Measurements from ENCODE around the gene SLC16A5.
A peak's percentile ranks its signal among the peaks of the same experiment; 100 is the strongest.
"Not testable (repeated sequence)": the region's sequence is repeated elsewhere in the genome, so short reads cannot be mapped to it uniquely, and the experiment has no call there.

SLC16A5 gene

DNA sequence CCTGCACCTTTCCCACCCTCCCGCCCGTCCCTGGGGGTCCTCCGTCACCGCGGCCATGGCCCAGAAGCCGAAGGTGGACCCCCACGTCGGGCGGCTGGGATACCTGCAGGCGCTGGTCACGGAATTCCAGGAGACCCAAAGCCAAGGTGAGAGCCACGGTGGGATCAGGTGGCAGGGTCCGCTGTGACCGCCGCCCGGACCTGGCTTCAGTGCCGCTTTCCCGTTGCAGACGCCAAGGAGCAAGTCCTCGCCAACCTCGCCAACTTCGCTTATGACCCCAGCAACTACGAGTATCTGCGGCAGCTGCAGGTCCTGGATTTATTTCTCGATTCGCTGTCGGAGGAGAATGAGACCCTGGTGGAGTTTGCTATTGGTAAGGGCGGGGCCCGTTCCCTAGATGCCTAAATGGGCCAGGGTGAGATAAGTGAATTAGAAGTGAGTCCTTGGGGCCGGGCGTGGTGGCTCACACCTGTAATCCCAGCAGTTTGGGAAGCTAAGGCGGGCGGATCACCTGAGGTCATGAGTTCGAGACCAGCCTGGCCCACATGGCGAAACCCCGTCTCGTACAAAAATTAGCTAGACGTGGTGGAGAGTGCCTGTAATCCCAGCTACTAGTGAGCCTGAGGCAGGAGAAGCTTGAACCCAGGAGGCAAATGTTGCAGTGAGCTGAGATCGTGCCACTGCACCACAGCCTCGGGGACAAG lies 22.6 kb downstream of the SLC16A5 start:
- DNase-seq (ENCODE audit: low read depth, low spot score), result no peak

- DNase-seq (ENCODE audit: low read depth, low spot score), result no peak
These were observed 24.1 kb downstream of the SLC16A5 start for GRCh38 chr17:75111777-75112335.

DNA sequence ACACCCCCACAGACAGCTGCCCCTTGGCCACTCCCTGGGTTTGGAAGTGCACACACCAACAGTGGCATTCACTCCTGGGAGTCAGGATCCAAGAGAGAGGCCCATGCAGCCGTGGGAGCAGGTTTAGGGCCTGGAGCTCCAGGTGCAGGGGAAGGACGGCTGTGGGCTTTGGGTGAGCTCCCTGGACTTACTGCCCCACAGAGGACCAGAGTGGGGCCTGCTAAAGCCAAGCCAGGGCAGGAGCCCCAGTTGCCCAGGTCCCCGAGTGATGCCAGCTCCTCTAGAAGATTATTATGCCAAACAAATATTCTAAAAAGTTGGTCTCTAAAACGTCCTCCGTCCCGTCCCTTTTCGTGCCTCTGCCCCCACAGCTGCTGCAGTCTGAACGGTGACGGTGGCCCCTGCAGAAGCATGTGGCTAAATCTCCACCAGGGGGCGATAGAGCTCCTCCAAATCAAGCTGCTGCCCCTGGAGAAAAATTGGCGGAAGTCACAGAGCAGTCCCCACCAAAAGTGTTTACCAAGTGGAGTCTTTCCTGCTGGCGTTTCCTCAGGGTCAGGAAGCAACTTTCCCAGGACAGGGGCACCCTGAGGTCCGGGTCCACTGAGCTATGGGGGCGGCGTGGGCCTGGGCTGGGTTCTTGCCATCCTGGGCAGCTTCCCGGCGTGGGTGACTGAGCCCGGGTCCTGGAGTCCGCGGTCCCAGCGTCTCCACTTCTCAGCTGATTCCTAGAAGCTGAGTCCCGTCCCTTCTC lies 26.2 kb downstream of the SLC16A5 start:
- DNase-seq (ENCODE audit: low read depth, low spot score), result peak; percentile 93

GRCh38 chr17:75114552-75115314 lies 27.0 kb downstream of the SLC16A5 start:
- no peak for DNase-seq (ENCODE audit: low read depth, low spot score)

DNA sequence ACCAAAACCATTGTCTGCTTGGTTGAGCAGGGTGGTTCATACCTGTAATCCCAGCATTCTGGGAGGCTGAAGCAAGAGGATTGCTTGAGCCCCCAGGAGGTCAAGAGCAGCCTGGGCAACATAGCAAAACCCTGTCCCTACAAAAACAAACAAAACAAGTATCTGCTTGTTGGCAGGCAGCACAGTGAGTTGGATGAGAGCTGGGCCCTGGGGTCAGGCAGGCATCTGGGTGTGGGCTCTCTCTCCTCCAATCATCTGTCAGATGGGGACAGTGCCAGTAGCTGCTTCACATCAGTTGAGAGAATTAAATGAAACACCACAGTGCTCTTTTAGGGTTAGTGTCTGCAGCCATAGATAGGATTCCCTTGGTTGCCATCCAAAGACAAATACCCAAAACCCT lies 27.8 kb downstream of the SLC16A5 start:
- no peak for DNase-seq (ENCODE audit: low read depth, low spot score)

DNA sequence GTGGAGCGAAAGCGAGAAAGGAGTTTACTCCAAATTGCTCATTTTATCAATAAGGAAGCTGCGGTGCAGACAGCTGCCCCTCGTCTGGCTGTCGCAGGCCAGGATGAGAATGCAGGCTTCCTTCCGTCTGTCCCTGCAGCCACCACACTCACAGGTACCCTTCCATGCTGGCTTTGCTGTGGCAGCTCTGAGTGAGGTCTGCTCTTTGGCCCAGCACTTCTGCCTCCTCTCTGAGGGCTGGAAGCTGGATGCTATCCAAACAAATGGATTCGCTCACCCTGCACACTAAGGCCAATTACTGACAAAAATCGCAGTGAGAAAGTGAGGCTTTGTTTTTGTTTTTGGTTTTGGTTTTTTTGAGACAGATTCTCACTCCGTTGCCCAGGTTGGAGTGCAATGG lies 29.0 kb downstream of the SLC16A5 start:
- DNase-seq (ENCODE audit: low read depth, low spot score), result no peak

DNA sequence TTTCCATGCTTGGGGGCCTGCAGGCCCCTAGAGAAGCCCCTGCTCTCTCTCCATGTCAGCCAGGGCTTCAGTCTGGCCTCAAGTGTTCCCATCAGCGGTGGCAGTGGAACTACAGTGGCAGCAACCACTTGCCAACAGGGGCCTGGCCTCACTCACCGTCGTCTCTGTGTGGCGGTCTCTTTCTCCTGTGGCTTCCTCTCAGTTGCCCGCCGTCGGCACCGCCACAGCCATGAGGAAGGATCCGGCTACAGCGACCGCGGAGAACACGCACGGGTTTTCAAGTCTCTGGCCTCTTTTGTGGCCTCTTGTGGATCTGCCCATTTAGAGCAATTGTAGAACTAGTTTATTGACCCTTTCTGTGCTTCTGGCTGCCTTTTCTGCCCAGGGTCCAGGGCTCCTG lies 30.6 kb downstream of the SLC16A5 start:
- no peak for DNase-seq (ENCODE audit: low read depth, low spot score)

DNA sequence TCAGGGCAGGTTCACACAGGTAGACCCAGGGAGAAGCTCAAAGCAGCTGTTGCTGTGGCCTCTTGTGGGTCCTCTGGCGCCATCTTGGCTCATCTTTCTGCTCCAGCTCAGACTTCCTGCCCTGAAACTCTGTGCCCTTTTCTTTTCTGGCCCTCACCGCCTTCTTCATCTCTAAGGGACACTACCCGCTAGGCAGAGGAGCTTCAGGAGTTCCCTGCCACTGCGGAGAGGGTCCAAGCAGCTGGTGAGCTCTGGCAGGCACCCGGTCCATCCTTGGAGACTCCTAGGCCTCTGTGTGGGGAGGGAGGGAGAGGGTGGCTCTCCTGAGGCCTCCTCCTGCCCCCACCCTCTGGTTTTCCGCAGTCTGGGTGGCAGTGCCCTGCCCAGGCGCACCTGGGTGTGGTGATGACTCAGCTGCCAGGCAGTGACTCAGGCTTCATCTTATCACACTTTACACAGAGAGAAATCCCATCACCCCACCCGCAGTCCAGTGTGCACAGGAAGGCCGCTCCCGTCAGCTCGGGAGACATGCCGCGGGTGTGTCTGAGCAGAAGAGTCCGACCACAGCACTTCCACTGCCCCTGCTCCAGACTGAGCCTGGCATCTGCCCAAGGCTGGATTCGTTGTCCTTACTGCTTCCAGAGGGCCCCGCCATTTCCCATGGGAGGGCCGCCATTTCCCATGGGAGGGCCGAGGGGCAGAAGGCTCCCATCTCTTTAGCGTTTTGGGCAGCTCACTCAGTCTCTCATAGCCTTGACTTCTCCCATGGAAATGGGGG lies 36.5 kb downstream of the SLC16A5 start:
- DNase-seq (ENCODE audit: low read depth, low spot score), result peak; percentile 78

DNA sequence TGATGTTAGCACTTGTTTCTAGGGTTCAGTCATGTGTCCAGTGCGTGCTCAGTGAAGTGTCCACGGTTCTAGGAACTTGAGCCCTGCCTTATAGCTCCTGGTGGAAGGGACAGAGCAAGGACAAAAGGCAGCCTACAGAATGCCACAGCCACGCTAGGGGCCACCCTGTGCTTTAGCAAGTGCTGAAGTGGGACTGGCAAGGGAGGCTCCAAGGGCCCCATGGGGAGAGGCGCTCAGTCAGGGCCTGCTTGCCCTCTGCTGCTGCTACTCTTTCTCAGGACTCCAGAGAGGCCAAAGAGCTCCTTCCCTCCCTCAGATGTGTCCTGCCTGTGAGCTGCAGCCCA lies 37.0 kb downstream of the SLC16A5 start:
- DNase-seq (ENCODE audit: low read depth, low spot score), result no peak

DNA sequence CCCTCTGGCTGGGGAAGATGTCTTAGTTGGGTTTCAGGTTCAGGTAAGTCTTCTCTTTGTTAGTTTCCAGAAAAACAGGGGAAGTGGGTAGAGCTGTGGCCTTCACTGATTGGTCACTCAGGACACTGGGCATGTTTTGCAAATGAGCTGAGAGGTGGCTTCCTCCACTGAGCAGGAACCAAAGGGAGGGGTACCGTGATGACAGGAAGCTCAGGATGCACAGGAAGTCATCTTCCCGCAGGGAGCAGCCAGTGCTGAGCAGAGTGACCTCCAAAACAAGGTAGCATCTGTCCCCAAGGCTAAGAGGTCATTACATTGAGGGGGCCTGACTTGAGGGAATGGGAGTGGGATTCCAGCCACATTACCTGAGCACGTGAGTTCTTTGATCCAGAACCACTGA lies 38.2 kb downstream of the SLC16A5 start:
- DNase-seq (ENCODE audit: low read depth, low spot score), result no peak

DNA sequence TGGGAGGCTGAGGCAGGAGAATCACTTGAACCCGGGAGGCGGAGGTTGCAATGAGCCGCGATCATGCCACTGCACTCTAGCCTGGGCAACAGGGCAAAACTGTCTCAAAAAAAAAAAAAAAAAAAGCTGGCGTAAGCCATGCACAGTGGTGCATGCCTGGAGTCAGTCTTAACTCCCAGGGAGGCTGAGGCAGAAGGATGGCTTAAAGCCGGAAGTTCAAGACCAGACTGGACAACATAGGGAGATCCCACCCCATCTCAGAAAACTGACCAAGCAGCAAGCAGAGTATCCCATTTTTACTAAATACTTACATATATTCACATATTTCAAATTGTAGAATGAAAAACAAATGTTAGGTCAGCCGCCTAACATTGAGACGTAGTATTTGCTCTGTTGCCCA lies 39.2 kb downstream of the SLC16A5 start:
- DNase-seq (ENCODE audit: low read depth, low spot score), result no peak

DNA sequence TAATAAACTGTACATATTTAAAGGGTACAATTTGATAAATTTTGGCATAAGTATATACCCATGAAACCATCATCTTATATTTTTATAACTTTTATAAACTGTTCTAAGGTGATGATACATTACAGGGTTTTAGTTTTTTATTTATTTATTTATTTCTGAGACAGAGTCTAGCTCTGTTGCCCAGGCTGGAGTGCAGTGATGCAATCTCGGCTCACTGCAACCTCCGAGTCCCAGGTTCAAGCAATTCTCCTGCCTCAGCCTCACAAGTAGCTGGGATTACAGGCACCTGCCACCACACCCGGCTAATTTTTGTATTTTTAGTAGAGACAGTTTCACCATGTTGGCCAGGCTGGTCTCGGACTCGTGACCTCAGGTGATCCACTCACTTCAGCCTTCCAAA lies 40.2 kb downstream of the SLC16A5 start:
- not testable (repeated sequence) for DNase-seq (ENCODE audit: low read depth, low spot score)

DNA sequence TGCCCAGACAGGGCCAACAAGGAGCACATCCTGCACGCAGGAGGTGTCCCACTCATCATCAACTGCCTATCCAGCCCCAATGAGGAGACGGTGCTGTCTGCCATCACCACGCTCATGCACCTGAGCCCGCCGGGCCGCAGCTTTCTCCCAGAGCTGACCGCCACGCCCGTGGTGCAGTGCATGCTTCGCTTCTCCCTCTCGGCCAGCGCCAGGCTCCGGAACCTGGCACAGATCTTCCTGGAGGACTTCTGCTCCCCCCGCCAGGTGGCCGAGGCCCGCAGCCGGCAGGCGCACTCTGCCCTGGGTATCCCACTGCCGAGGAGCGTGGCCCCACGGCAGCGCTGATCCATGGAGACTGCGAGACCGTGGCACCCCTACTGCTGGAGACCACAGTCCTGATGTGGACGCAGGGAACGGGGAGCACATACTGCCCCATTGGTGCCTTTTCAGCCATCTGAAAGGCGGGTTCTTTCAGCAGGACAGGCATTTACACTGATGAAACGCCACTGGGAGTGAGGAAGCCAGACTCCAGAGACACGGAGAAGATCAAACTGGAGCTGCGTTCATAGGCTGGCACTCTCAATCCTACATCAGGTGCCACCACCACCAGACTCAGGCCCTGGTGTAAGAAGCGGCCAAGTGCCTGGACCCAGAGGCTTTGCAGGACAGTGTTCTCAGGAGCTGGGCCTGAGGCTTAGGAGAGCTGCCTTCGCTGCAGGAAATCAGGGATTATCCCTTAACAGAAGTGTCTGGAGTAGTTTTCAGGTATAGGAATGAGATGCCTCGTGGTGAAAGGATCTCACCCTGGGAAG lies 41.1 kb downstream of the SLC16A5 start:
- DNase-seq (ENCODE audit: low read depth, low spot score), result no peak

DNA sequence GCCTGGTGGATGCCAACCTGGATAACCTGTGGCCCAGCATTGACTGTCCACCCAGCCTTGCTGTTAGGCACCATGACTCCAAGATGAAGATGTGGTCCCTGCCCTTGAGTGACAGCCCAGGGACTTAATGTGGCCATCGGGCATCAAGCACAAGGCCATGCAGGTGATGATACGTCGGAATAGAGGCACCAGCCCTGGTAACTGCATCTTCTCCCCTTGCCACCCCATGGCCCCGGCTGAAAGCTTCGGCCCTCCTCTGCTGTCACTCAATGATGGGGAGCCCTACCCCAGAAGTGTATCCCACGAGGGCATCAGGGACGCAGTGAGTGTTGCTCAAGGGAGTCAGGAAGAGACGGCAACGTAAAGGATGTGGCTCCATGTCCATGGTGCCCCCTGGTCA lies 41.8 kb downstream of the SLC16A5 start:
- no peak for DNase-seq (ENCODE audit: low read depth, low spot score)

GRCh38 chr17:75130059-75130631 lies 42.4 kb downstream of the SLC16A5 start:
- no peak for DNase-seq (ENCODE audit: low read depth, low spot score)

GRCh38 chr17:75130632-75131277 lies 43.0 kb downstream of the SLC16A5 start:
- peak; percentile 81 for DNase-seq (ENCODE audit: low read depth, low spot score)

- peak; percentile 91 for DNase-seq (ENCODE audit: low read depth, low spot score)
These were observed 43.7 kb downstream of the SLC16A5 start, which contains the start of gene NT5C for GRCh38 chr17:75131278-75132017. Gene NT5C, minus strand, starts transcription at chr17:75131742. Its CDS starts 35 bp downstream, at chr17:75131707.

- DNase-seq (ENCODE audit: low read depth, low spot score), result not testable (repeated sequence)
These were observed 44.6 kb downstream of the SLC16A5 start for GRCh38 chr17:75132018-75133000.

All from astrocyte of the hippocampus (primary cell).